Neural cell (in vitro differentiated cells): ENCODE measurements around the gene HDC. TPM values are rescaled to one million over a fixed set of nuclear protein-coding genes. Genes with fewer than 3 reads are reported as not detected.

Source experiments
- H2AFZ ChIP-seq: fragments of 200-600, 300-800 bp; sonication (generic), shearing (Covaris generic); 2 replicates; pipeline ENCODE4 v1.6.0; 2014; ENCODE audit warnings: low read depth, mild to moderate bottlenecking, antibody characterized with exemption, low read length, moderate library complexity
- H3F3A ChIP-seq: fragments of 200-600 bp; shearing (Covaris generic); 2 replicates; pipeline ENCODE4 v1.6.1; 2016; ENCODE audit warnings: mild to moderate bottlenecking, moderate library complexity, mixed read lengths, antibody characterized with exemption, low read length; ENCODE audit not compliant: insufficient read depth, poor library complexity, severe bottlenecking
- H3K27ac ChIP-seq: fragments of 200-600, 300-800 bp; sonication (generic), shearing (Covaris generic); 2 replicates; pipeline ENCODE4 v1.5.1; 2014; ENCODE audit warnings: mild to moderate bottlenecking, low read length, moderate library complexity
- H3K27me3 ChIP-seq: fragments of 300-800, 200-600 bp; sonication (generic), shearing (Covaris generic); 2 replicates; pipeline ENCODE4 v1.6.0; 2014; ENCODE audit warnings: mild to moderate bottlenecking, low read depth, low read length, moderate library complexity; ENCODE audit not compliant: insufficient read depth
- H3K36me3 ChIP-seq: fragments of 300-800, 200-600 bp; sonication (generic), shearing (Covaris generic); 2 replicates; pipeline ENCODE4 v1.5.1; 2014; ENCODE audit warnings: mild to moderate bottlenecking, antibody characterized with exemption, low read length, moderate library complexity; ENCODE audit not compliant: insufficient read depth
- H3K4me2 ChIP-seq: fragments of 300-800, 200-600 bp; sonication (generic), shearing (Covaris generic); 2 replicates; pipeline ENCODE4 v1.6.0; 2014; ENCODE audit warnings: mild to moderate bottlenecking, low read length
- H3K4me3 ChIP-seq: fragments of 300-800, 200-600 bp; sonication (generic), shearing (Covaris generic); 2 replicates; pipeline ENCODE4 v1.5.1; 2014; ENCODE audit warnings: mild to moderate bottlenecking, low read length, moderate library complexity
- H3K79me2 ChIP-seq: fragments of 200-600 bp; shearing (Covaris generic); replicated peaks from 2 replicates; pipeline ENCODE4 v1.6.0; 2014; ENCODE audit warnings: mild to moderate bottlenecking, low read length, moderate library complexity; ENCODE audit not compliant: insufficient read depth
- H3K9ac ChIP-seq: fragments of 300-800, 200-600 bp; sonication (generic), shearing (Covaris generic); 2 replicates; pipeline ENCODE4 v1.6.1; 2016; ENCODE audit warnings: mild to moderate bottlenecking, low read length, mixed read lengths
- H3K9me2 ChIP-seq: fragments of 200-600 bp; shearing (Covaris generic); 2 replicates; pipeline ENCODE4 v1.6.1; 2016; ENCODE audit warnings: mild to moderate bottlenecking, low read length, mixed read lengths; ENCODE audit not compliant: insufficient read depth
- H3K9me3 ChIP-seq: fragments of 200-600, 300-800 bp; sonication (generic), shearing (Covaris generic); 2 replicates; pipeline ENCODE4 v1.6.1; 2016; ENCODE audit warnings: mild to moderate bottlenecking, mixed run types, low read length, moderate library complexity, mixed read lengths
- H4K20me1 ChIP-seq: fragments of 200-600 bp; shearing (Covaris generic); 2 replicates; pipeline ENCODE4 v1.6.1; 2016; ENCODE audit warnings: mild to moderate bottlenecking, mixed run types; ENCODE audit not compliant: insufficient read depth
- CTCF ChIP-seq: fragments of 450-650 bp; IDR thresholded peaks from 2 replicates; pipeline ENCODE4 v1.5.1; 2014; ENCODE audit warnings: antibody characterized with exemption, mild to moderate bottlenecking, moderate library complexity; ENCODE audit not compliant: poor library complexity, severe bottlenecking
- EP300 ChIP-seq: fragments of 450-650 bp; conservative IDR thresholded peaks from 2 replicates; pipeline ENCODE4 v1.6.1; 2014; ENCODE audit warnings: antibody characterized with exemption, mild to moderate bottlenecking, moderate library complexity; ENCODE audit not compliant: poor library complexity, severe bottlenecking
- EZH2 ChIP-seq: fragments of 200-600, 300-800 bp; shearing (Covaris generic), sonication (generic); IDR thresholded peaks from 2 replicates; pipeline ENCODE4 v1.6.1; 2014; ENCODE audit warnings: antibody characterized with exemption, low read length, borderline replicate concordance, mild to moderate bottlenecking; ENCODE audit not compliant: insufficient read depth, poor library complexity, severe bottlenecking
- MXI1 ChIP-seq: fragments of 450-650 bp; conservative IDR thresholded peaks from 2 replicates; pipeline ENCODE4 v1.6.1; 2014; ENCODE audit warnings: antibody characterized with exemption, mild to moderate bottlenecking; ENCODE audit not compliant: poor library complexity, severe bottlenecking
- POLR2AphosphoS5 ChIP-seq: IDR thresholded peaks from 2 replicates; pipeline ENCODE4 v1.6.1; 2012
- RAD21 ChIP-seq: fragments of 450-650 bp; conservative IDR thresholded peaks from 2 replicates; pipeline ENCODE4 v1.6.1; 2014; ENCODE audit warnings: antibody characterized with exemption, mild to moderate bottlenecking, moderate library complexity
- REST ChIP-seq: IDR thresholded peaks from 2 replicates; pipeline ENCODE4 v1.6.1; 2012; ENCODE audit warnings: borderline replicate concordance
- SMC3 ChIP-seq: fragments of 450-650 bp; conservative IDR thresholded peaks from 2 replicates; pipeline ENCODE4 v1.6.1; 2014; ENCODE audit warnings: antibody characterized with exemption, mild to moderate bottlenecking, moderate library complexity; ENCODE audit not compliant: poor library complexity
- TAF1 ChIP-seq: IDR thresholded peaks from 2 replicates; pipeline ENCODE4 v1.6.1; 2012; ENCODE audit warnings: low read depth
- polyA plus RNA-seq: library from polyadenylated mRNA; depleted of rRNA; stranded (reverse); fragments of >200 nt; gene quantifications from 2 replicates; pipeline ENCODE4 v1.2.3, GENCODE V29; 2014

Gene HDC
- polyA plus RNA-seq, 1 donor from 2014 or later, result 4.5 TPM

GRCh38 chr15:50307799-50308198, 42.3 kb upstream of the HDC start:
- H3F3A ChIP-seq, result no peaks in the 10 kb centered on the region

GRCh38 chr15:50304836-50305235, 39.3 kb upstream of the HDC start:
- no peak overlapping the region for H3K4me3 ChIP-seq
- H2AFZ ChIP-seq, result no peak overlapping the region
- no peak overlapping the region for H3K4me2 ChIP-seq
- H3F3A ChIP-seq, result no peaks in the 10 kb centered on the region
- H4K20me1 ChIP-seq, result no peaks in the 10 kb centered on the region
- H3K27me3 ChIP-seq, result no peaks in the 10 kb centered on the region
- H3K9ac ChIP-seq, result no peak overlapping the region
- H3K36me3 ChIP-seq, result no peaks in the 10 kb centered on the region
- peaks cover 7% of the 10 kb centered on the region for H3K9me3 ChIP-seq
- no peaks in the 10 kb centered on the region for H3K9me2 ChIP-seq
- H3K27ac ChIP-seq, result no peak overlapping the region
- no peaks in the 10 kb centered on the region for H3K79me2 ChIP-seq
- TF ChIP-seq EP300 (no peak), MXI1 (no peak), CTCF (no peak), SMC3 (no peak), EZH2 (no peak), REST (no peak)

More at GRCh38 chr15:50307799-50308198, 42.3 kb upstream of the HDC start:
- Histone ChIP-seq H3K9ac (no peak overlapping the region), H3K9me2 (no peaks in the 10 kb centered on the region), H3K79me2 (no peaks in the 10 kb centered on the region), H3K27ac (no peak overlapping the region), H3K36me3 (no peaks in the 10 kb centered on the region), H3K4me3 (no peak overlapping the region), H3K4me2 (no peak overlapping the region), H4K20me1 (no peaks in the 10 kb centered on the region), H3K27me3 (no peaks in the 10 kb centered on the region), H3K9me3 (peaks cover 7% of the 10 kb centered on the region), H2AFZ (no peak overlapping the region)
- TF ChIP-seq EZH2 (no peak), TAF1 (no peak), POLR2AphosphoS5 (no peak), CTCF (no peak), REST (no peak), SMC3 (no peak), RAD21 (no peak), MXI1 (no peak), EP300 (no peak)
